ENCODE data around the gene WWOX.

The WWOX gene

GRCh38 chr16:78489072-78489471 is 389.6 kb downstream of the WWOX start:
- no peaks in the 10 kb centered on the region for H3K27me3 ChIP-seq (replicated peaks; ENCODE audit: control insufficient read depth, insufficient read depth, low read length, poor library complexity, severe bottlenecking)
- DNase-seq: no peak

GRCh38 chr16:78489631-78490030 is 390.2 kb downstream of the WWOX start:
- Histone ChIP-seq H3K4me1 (ENCODE audit: control insufficient read depth, insufficient read depth, low read length, poor library complexity, severe bottlenecking) (no peaks in the 10 kb centered on the region), H3K27me3 (replicated peaks; ENCODE audit: control insufficient read depth, insufficient read depth, low read length, poor library complexity, severe bottlenecking) (no peaks in the 10 kb centered on the region), H3K36me3 (ENCODE audit: control insufficient read depth, insufficient read depth, low read length) (no peaks in the 10 kb centered on the region), H3K27ac (ENCODE audit: insufficient read depth, low read length, poor library complexity, severe bottlenecking) (no peak overlapping the region), H3K4me3 (ENCODE audit: insufficient read depth, low read depth, low read length, poor library complexity, severe bottlenecking) (no peak overlapping the region), H3K9me3 (ENCODE audit: control insufficient read depth, low read length) (no peaks in the 10 kb centered on the region)
- no peak for DNase-seq

More at GRCh38 chr16:78489072-78489471, 389.6 kb downstream of the WWOX start:
- Histone ChIP-seq H3K27ac (ENCODE audit: insufficient read depth, low read length, poor library complexity, severe bottlenecking) (no peak overlapping the region), H3K9me3 (ENCODE audit: control insufficient read depth, low read length) (no peaks in the 10 kb centered on the region), H3K36me3 (ENCODE audit: control insufficient read depth, insufficient read depth, low read length) (no peaks in the 10 kb centered on the region), H3K4me1 (ENCODE audit: control insufficient read depth, insufficient read depth, low read length, poor library complexity, severe bottlenecking) (no peaks in the 10 kb centered on the region), H3K4me3 (ENCODE audit: insufficient read depth, low read depth, low read length, poor library complexity, severe bottlenecking) (no peak overlapping the region)

DNA sequence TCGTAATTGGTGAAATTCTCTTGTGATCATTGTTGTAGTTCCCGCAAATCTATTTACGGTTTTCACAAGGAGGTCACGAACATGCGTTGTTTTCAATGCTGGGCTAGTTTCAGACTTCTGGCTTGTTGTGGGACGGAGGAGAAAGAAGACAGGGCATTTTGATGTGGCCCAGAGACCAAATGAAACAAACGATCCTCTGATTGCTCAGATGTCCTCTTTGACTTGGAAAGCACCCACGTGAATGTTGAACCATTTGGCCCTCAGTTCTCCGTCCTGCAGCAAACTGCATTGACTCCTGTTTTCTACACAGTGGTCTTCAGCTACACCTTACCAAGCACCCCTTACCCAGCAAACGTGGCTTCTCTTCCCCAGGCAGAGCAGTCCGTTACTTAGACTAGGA is 391.0 kb downstream of the WWOX start:
- DNase-seq: no peak
- Histone ChIP-seq H3K27me3 (replicated peaks; ENCODE audit: control insufficient read depth, insufficient read depth, low read length, poor library complexity, severe bottlenecking) (no peaks in the 10 kb centered on the region), H3K4me1 (ENCODE audit: control insufficient read depth, insufficient read depth, low read length, poor library complexity, severe bottlenecking) (no peaks in the 10 kb centered on the region), H3K4me3 (ENCODE audit: insufficient read depth, low read depth, low read length, poor library complexity, severe bottlenecking) (no peak overlapping the region), H3K36me3 (ENCODE audit: control insufficient read depth, insufficient read depth, low read length) (no peaks in the 10 kb centered on the region), H3K27ac (ENCODE audit: insufficient read depth, low read length, poor library complexity, severe bottlenecking) (no peak overlapping the region), H3K9me3 (ENCODE audit: control insufficient read depth, low read length) (no peaks in the 10 kb centered on the region)

DNA sequence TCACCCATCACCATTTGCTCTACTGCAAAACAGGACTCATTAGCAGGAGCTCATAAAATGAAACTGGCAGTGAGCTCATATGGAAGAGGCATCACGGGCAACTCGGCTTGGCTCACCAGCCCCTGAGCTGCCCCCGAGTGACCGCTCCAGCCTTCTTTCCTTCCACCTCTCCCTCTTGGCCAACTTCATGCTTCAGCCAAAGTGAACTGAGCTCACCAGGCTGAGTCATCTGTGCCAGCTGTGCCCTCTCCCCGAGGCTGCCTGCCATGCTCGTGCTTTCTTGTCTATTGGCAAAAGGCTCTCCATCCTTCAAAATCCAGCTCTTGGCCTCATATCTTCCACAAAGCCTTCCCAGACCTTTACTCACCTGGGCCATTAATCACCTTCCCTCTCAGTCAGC is 391.4 kb downstream of the WWOX start:
- no peak for DNase-seq
- Histone ChIP-seq H3K4me3 (ENCODE audit: insufficient read depth, low read depth, low read length, poor library complexity, severe bottlenecking) (no peak overlapping the region), H3K36me3 (ENCODE audit: control insufficient read depth, insufficient read depth, low read length) (no peaks in the 10 kb centered on the region), H3K9me3 (ENCODE audit: control insufficient read depth, low read length) (no peaks in the 10 kb centered on the region), H3K4me1 (ENCODE audit: control insufficient read depth, insufficient read depth, low read length, poor library complexity, severe bottlenecking) (no peaks in the 10 kb centered on the region), H3K27ac (ENCODE audit: insufficient read depth, low read length, poor library complexity, severe bottlenecking) (no peak overlapping the region), H3K27me3 (replicated peaks; ENCODE audit: control insufficient read depth, insufficient read depth, low read length, poor library complexity, severe bottlenecking) (no peaks in the 10 kb centered on the region)

GRCh38 chr16:78493573-78493972 is 394.1 kb downstream of the WWOX start:
- Histone ChIP-seq H3K9me3 (ENCODE audit: control insufficient read depth, low read length) (no peaks in the 10 kb centered on the region), H3K4me1 (ENCODE audit: control insufficient read depth, insufficient read depth, low read length, poor library complexity, severe bottlenecking) (no peaks in the 10 kb centered on the region), H3K27ac (ENCODE audit: insufficient read depth, low read length, poor library complexity, severe bottlenecking) (no peak overlapping the region), H3K27me3 (replicated peaks; ENCODE audit: control insufficient read depth, insufficient read depth, low read length, poor library complexity, severe bottlenecking) (no peaks in the 10 kb centered on the region), H3K4me3 (ENCODE audit: insufficient read depth, low read depth, low read length, poor library complexity, severe bottlenecking) (no peak overlapping the region), H3K36me3 (ENCODE audit: control insufficient read depth, insufficient read depth, low read length) (no peaks in the 10 kb centered on the region)
- no peak for DNase-seq

- no peak for DNase-seq
- Histone ChIP-seq H3K27me3 (replicated peaks; ENCODE audit: control insufficient read depth, insufficient read depth, low read length, poor library complexity, severe bottlenecking) (no peaks in the 10 kb centered on the region), H3K4me1 (ENCODE audit: control insufficient read depth, insufficient read depth, low read length, poor library complexity, severe bottlenecking) (no peaks in the 10 kb centered on the region), H3K27ac (ENCODE audit: insufficient read depth, low read length, poor library complexity, severe bottlenecking) (no peak overlapping the region), H3K36me3 (ENCODE audit: control insufficient read depth, insufficient read depth, low read length) (no peaks in the 10 kb centered on the region), H3K9me3 (ENCODE audit: control insufficient read depth, low read length) (no peaks in the 10 kb centered on the region), H3K4me3 (ENCODE audit: insufficient read depth, low read depth, low read length, poor library complexity, severe bottlenecking) (no peak overlapping the region)
These were observed 394.7 kb downstream of the WWOX start for GRCh38 chr16:78494105-78494504.

DNA sequence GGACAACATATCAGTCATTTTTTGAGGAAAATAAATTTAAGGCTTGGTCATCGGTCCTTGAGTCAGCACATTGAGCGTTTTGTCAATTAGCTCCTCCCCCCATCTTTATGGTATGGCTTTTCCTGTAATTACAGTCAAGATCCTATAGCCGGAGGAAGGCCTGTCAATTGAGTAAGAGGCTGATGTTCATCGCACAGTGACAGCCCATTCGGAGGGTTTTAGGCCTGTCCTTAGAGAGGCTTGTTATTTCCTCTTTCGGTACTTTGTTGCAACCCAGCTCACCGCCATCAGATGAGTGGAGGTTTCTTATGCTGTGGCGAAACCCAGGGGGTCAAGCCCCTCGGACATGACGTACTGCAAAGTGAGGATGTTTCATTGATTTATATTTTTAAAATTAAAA is 395.2 kb downstream of the WWOX start:
- Histone ChIP-seq H3K27me3 (replicated peaks; ENCODE audit: control insufficient read depth, insufficient read depth, low read length, poor library complexity, severe bottlenecking) (no peaks in the 10 kb centered on the region), H3K4me1 (ENCODE audit: control insufficient read depth, insufficient read depth, low read length, poor library complexity, severe bottlenecking) (no peaks in the 10 kb centered on the region), H3K4me3 (ENCODE audit: insufficient read depth, low read depth, low read length, poor library complexity, severe bottlenecking) (no peak overlapping the region), H3K27ac (ENCODE audit: insufficient read depth, low read length, poor library complexity, severe bottlenecking) (no peak overlapping the region), H3K9me3 (ENCODE audit: control insufficient read depth, low read length) (no peaks in the 10 kb centered on the region), H3K36me3 (ENCODE audit: control insufficient read depth, insufficient read depth, low read length) (no peaks in the 10 kb centered on the region)
- no peak for DNase-seq

GRCh38 chr16:78496189-78496588 is 396.7 kb downstream of the WWOX start:
- no peak for DNase-seq
- H3K4me3 ChIP-seq (ENCODE audit: insufficient read depth, low read depth, low read length, poor library complexity, severe bottlenecking): no peak overlapping the region
- no peaks in the 10 kb centered on the region for H3K27me3 ChIP-seq (replicated peaks; ENCODE audit: control insufficient read depth, insufficient read depth, low read length, poor library complexity, severe bottlenecking)
- no peaks in the 10 kb centered on the region for H3K4me1 ChIP-seq (ENCODE audit: control insufficient read depth, insufficient read depth, low read length, poor library complexity, severe bottlenecking)
- H3K36me3 ChIP-seq (ENCODE audit: control insufficient read depth, insufficient read depth, low read length): no peaks in the 10 kb centered on the region
- H3K27ac ChIP-seq (ENCODE audit: insufficient read depth, low read length, poor library complexity, severe bottlenecking): no peak overlapping the region
- H3K9me3 ChIP-seq (ENCODE audit: control insufficient read depth, low read length): no peaks in the 10 kb centered on the region

DNA sequence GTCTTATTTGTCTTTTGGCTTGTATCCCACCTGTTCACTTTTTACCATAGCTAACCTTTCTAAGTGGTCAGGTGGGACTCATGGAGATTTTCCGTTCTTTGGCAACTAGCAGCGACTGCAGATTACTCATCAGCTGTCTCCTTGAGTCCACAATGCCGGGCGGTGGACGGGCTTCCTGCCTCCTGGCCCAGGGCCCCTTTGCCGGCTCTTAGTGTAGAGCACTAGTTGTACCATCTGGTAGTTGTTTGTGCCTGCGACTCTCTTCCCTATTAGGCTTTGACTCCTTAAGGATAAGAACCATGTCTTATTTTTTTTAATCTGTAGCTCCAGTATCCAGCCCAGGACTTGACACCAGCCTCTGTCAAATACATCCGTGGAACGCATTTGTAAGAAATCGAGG is 399.9 kb downstream of the WWOX start:
- Histone ChIP-seq H3K27me3 (replicated peaks; ENCODE audit: control insufficient read depth, insufficient read depth, low read length, poor library complexity, severe bottlenecking) (no peaks in the 10 kb centered on the region), H3K27ac (ENCODE audit: insufficient read depth, low read length, poor library complexity, severe bottlenecking) (no peak overlapping the region), H3K4me1 (ENCODE audit: control insufficient read depth, insufficient read depth, low read length, poor library complexity, severe bottlenecking) (no peaks in the 10 kb centered on the region), H3K36me3 (ENCODE audit: control insufficient read depth, insufficient read depth, low read length) (no peaks in the 10 kb centered on the region), H3K4me3 (ENCODE audit: insufficient read depth, low read depth, low read length, poor library complexity, severe bottlenecking) (no peak overlapping the region), H3K9me3 (ENCODE audit: control insufficient read depth, low read length) (no peaks in the 10 kb centered on the region)
- DNase-seq: no peak

DNA sequence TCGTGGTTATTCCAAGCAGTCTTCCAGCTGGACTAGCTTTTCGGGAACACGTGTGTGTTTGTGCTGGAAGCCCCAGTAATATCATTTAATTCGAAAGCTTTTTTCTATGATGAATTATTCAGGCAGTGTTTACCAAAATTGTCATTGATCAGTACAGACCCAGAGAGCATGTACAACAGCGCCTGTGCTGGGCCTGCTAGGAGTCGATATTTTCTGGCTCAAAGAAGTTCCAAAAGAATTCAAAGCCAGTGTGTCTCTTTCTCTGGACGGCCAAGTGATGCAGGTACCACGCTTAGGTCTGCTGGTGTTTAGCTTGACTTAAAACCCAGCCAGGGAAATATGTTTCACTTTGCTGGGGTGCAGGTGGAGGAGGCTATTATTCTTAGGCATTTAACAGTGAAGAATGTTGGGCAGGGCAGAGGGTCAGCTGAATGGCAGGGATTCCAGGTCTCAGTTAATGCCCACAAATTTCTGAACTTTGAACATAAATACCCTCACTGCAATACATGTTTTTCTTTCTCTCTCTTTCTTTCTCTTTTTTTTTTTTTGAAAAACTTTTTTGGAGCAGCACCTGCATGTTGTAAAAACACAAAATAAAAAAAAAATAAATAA is 401.3 kb downstream of the WWOX start:
- no peak overlapping the region for H3K4me3 ChIP-seq (ENCODE audit: insufficient read depth, low read depth, low read length, poor library complexity, severe bottlenecking)
- H3K9me3 ChIP-seq (ENCODE audit: control insufficient read depth, low read length): no peaks in the 10 kb centered on the region
- H3K4me1 ChIP-seq (ENCODE audit: control insufficient read depth, insufficient read depth, low read length, poor library complexity, severe bottlenecking): no peaks in the 10 kb centered on the region
- no peaks in the 10 kb centered on the region for H3K36me3 ChIP-seq (ENCODE audit: control insufficient read depth, insufficient read depth, low read length)
- H3K27ac ChIP-seq (ENCODE audit: insufficient read depth, low read length, poor library complexity, severe bottlenecking): no peak overlapping the region
- H3K27me3 ChIP-seq (replicated peaks; ENCODE audit: control insufficient read depth, insufficient read depth, low read length, poor library complexity, severe bottlenecking): no peaks in the 10 kb centered on the region
- no peak for DNase-seq
